Breast epithelium (tissue), 3 donors: ENCODE results near the gene COMMD8.

Experiments used
- POLR2A ChIP-seq: fragments of 450-650 bp; IDR thresholded peaks from one replicate; pipeline ENCODE4 v1.6.1; 2016; ENCODE audit warnings: antibody characterized with exemption, mild to moderate bottlenecking, moderate library complexity
- POLR2AphosphoS5 ChIP-seq, 3 donors: sonication (generic); formaldehyde crosslinking; IDR thresholded peaks; one replicate each; pipeline ENCODE4 v1.6.1; 2017; ENCODE audit warnings: antibody characterized with exemption in 3 of 3
- TF ChIP-seq, protein P1 (sequence below), 3 donors: fragments of 450-650 bp; IDR thresholded peaks; one replicate each; pipeline ENCODE4 v1.5.1; 2016 to 2017; ENCODE audit warnings: antibody characterized with exemption in 3 of 3, mild to moderate bottlenecking in 3 of 3, moderate library complexity in 3 of 3

DNA sequence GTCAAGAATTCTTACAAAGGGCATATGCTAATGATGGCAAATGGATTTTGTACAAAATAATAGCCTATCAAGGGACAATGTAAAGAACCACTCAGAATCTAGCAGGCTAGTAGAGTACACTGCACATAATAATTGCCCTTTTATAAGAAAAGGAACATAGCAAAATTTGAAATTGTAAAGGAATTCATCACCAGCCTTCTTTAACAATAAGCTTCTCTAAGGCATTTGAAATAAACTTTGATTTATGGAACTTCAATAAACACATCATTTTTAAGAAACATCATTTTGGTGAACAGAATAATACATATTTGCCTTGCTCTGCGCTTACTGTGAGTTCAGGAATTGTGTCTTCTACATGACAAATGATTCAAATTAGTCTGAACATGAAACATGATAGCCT lies 11.9 kb upstream of the COMMD8 start:
- TF ChIP-seq POLR2A (no peak), POLR2AphosphoS5 (IDR thresholded peaks at IDR 0.05) (no peak)
- TF ChIP-seq, protein P1, sequence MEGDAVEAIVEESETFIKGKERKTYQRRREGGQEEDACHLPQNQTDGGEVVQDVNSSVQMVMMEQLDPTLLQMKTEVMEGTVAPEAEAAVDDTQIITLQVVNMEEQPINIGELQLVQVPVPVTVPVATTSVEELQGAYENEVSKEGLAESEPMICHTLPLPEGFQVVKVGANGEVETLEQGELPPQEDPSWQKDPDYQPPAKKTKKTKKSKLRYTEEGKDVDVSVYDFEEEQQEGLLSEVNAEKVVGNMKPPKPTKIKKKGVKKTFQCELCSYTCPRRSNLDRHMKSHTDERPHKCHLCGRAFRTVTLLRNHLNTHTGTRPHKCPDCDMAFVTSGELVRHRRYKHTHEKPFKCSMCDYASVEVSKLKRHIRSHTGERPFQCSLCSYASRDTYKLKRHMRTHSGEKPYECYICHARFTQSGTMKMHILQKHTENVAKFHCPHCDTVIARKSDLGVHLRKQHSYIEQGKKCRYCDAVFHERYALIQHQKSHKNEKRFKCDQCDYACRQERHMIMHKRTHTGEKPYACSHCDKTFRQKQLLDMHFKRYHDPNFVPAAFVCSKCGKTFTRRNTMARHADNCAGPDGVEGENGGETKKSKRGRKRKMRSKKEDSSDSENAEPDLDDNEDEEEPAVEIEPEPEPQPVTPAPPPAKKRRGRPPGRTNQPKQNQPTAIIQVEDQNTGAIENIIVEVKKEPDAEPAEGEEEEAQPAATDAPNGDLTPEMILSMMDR (IDR thresholded peaks at IDR 0.05) = no peak
